Mucosa of stomach (tissue), 1 donor: ENCODE measurements around the gene PLA2G7.

Experiments used
- H3K27me3 ChIP-seq: one replicate; pipeline ENCODE4 v1.7.0; 2013; ENCODE audit warnings: mild to moderate bottlenecking, low read length; ENCODE audit not compliant: control insufficient read depth, insufficient read depth
- H3K36me3 ChIP-seq: one replicate; pipeline ENCODE4 v1.7.0; 2013; ENCODE audit warnings: low read length; ENCODE audit not compliant: control insufficient read depth, insufficient read depth
- H3K4me1 ChIP-seq: one replicate; pipeline ENCODE4 v1.7.0; 2013; ENCODE audit warnings: mild to moderate bottlenecking, low read length; ENCODE audit not compliant: control insufficient read depth, insufficient read depth
- H3K4me3 ChIP-seq: one replicate; pipeline ENCODE4 v1.7.0; 2013; ENCODE audit warnings: low read length
- H3K9ac ChIP-seq: one replicate; pipeline ENCODE4 v1.7.0; 2013; ENCODE audit warnings: mild to moderate bottlenecking, low read length, moderate library complexity
- H3K9me3 ChIP-seq: one replicate; pipeline ENCODE4 v1.7.0; 2013; ENCODE audit warnings: mild to moderate bottlenecking, low read length, moderate library complexity; ENCODE audit not compliant: control insufficient read depth
- donor health status: Pancreatic carcinoma.

Gene PLA2G7

GRCh38 chr6:46706464-46706863, 28.7 kb downstream of the PLA2G7 start:
- no peaks in the 10 kb centered on the region for H3K36me3 ChIP-seq
- no peaks in the 10 kb centered on the region for H3K4me1 ChIP-seq
- no peaks in the 10 kb centered on the region for H3K9me3 ChIP-seq
- no peak overlapping the region for H3K9ac ChIP-seq
- no peak overlapping the region for H3K4me3 ChIP-seq
- H3K27me3 ChIP-seq = no peaks in the 10 kb centered on the region

GRCh38 chr6:46704562-46704961, 30.6 kb downstream of the PLA2G7 start:
- Histone ChIP-seq H3K9ac (no peak overlapping the region), H3K9me3 (no peaks in the 10 kb centered on the region), H3K4me1 (no peaks in the 10 kb centered on the region), H3K4me3 (no peak overlapping the region), H3K27me3 (no peaks in the 10 kb centered on the region), H3K36me3 (no peaks in the 10 kb centered on the region)

- Histone ChIP-seq H3K27me3 (no peaks in the 10 kb centered on the region), H3K36me3 (no peaks in the 10 kb centered on the region), H3K4me3 (no peak overlapping the region), H3K4me1 (no peaks in the 10 kb centered on the region), H3K9ac (no peak overlapping the region), H3K9me3 (no peaks in the 10 kb centered on the region)
Measured at GRCh38 chr6:46699970-46700369, 35.2 kb downstream of the PLA2G7 start.

GRCh38 chr6:46690911-46691451, 44.2 kb downstream of the PLA2G7 start:
- no peaks in the 10 kb centered on the region for H3K4me1 ChIP-seq
- H3K4me3 ChIP-seq = no peak overlapping the region
- no peaks in the 10 kb centered on the region for H3K36me3 ChIP-seq
- no peaks in the 10 kb centered on the region for H3K9me3 ChIP-seq
- no peaks in the 10 kb centered on the region for H3K27me3 ChIP-seq
- no peak overlapping the region for H3K9ac ChIP-seq

GRCh38 chr6:46690141-46690755, 44.9 kb downstream of the PLA2G7 start:
- no peak overlapping the region for H3K4me3 ChIP-seq
- H3K36me3 ChIP-seq = no peaks in the 10 kb centered on the region
- no peaks in the 10 kb centered on the region for H3K4me1 ChIP-seq
- no peaks in the 10 kb centered on the region for H3K9me3 ChIP-seq
- no peak overlapping the region for H3K9ac ChIP-seq
- no peaks in the 10 kb centered on the region for H3K27me3 ChIP-seq

- Histone ChIP-seq H3K27me3 (no peaks in the 10 kb centered on the region), H3K4me3 (no peak overlapping the region), H3K4me1 (no peaks in the 10 kb centered on the region), H3K9ac (no peak overlapping the region), H3K36me3 (no peaks in the 10 kb centered on the region), H3K9me3 (no peaks in the 10 kb centered on the region)
Measured at GRCh38 chr6:46689657-46690056, 45.5 kb downstream of the PLA2G7 start.

GRCh38 chr6:46688966-46689335, 46.2 kb downstream of the PLA2G7 start:
- Histone ChIP-seq H3K27me3 (no peaks in the 10 kb centered on the region), H3K9me3 (no peaks in the 10 kb centered on the region), H3K36me3 (no peaks in the 10 kb centered on the region), H3K4me3 (no peak overlapping the region), H3K9ac (no peak overlapping the region), H3K4me1 (no peaks in the 10 kb centered on the region)

- H3K27me3 ChIP-seq = no peaks in the 10 kb centered on the region
- no peak overlapping the region for H3K9ac ChIP-seq
- H3K9me3 ChIP-seq = no peaks in the 10 kb centered on the region
- H3K4me1 ChIP-seq = no peaks in the 10 kb centered on the region
- H3K4me3 ChIP-seq = no peak overlapping the region
- no peaks in the 10 kb centered on the region for H3K36me3 ChIP-seq
Measured at GRCh38 chr6:46688117-46688965, 46.8 kb downstream of the PLA2G7 start.

- Histone ChIP-seq H3K36me3 (no peaks in the 10 kb centered on the region), H3K4me3 (no peak within 1 kb of the TSS), H3K4me1 (no peaks in the 10 kb centered on the region), H3K27me3 (no peaks in the 10 kb centered on the region), H3K9ac (no peak within 1 kb of the TSS), H3K9me3 (no peaks in the 10 kb centered on the region)
Measured at GRCh38 chr6:46687619-46688097, 47.5 kb downstream of the PLA2G7 start, which contains the start of gene TDRD6. TSS of gene TDRD6 (plus strand) at chr6:46687885. CDS start at chr6:46688129, 244 bp downstream.

- H3K4me3 ChIP-seq = no peak overlapping the region
- no peaks in the 10 kb centered on the region for H3K36me3 ChIP-seq
- H3K27me3 ChIP-seq = no peaks in the 10 kb centered on the region
- no peaks in the 10 kb centered on the region for H3K9me3 ChIP-seq
- no peak overlapping the region for H3K9ac ChIP-seq
- H3K4me1 ChIP-seq = no peaks in the 10 kb centered on the region
Measured at GRCh38 chr6:46684771-46685170, 50.4 kb downstream of the PLA2G7 start.

GRCh38 chr6:46677314-46677654, 57.9 kb downstream of the PLA2G7 start:
- Histone ChIP-seq H3K9ac (no peak overlapping the region), H3K27me3 (no peaks in the 10 kb centered on the region), H3K9me3 (no peaks in the 10 kb centered on the region), H3K4me1 (no peaks in the 10 kb centered on the region), H3K36me3 (no peaks in the 10 kb centered on the region), H3K4me3 (no peak overlapping the region)

GRCh38 chr6:46676604-46677313, 58.4 kb downstream of the PLA2G7 start:
- H3K9me3 ChIP-seq = no peaks in the 10 kb centered on the region
- H3K36me3 ChIP-seq = no peaks in the 10 kb centered on the region
- no peak overlapping the region for H3K4me3 ChIP-seq
- H3K9ac ChIP-seq = no peak overlapping the region
- H3K4me1 ChIP-seq = no peaks in the 10 kb centered on the region
- H3K27me3 ChIP-seq = no peaks in the 10 kb centered on the region
